Endothelial cell of hepatic sinusoid (primary cell): ENCODE data around the gene RPTN.

ENCODE experiments used
- in situ Hi-C: cut with HindIII; loops from 2 replicates; pipeline ENCODE4 v1.10.0; 2017; ENCODE audit warnings: low sequenced_read_pairs

The RPTN gene

DNA sequence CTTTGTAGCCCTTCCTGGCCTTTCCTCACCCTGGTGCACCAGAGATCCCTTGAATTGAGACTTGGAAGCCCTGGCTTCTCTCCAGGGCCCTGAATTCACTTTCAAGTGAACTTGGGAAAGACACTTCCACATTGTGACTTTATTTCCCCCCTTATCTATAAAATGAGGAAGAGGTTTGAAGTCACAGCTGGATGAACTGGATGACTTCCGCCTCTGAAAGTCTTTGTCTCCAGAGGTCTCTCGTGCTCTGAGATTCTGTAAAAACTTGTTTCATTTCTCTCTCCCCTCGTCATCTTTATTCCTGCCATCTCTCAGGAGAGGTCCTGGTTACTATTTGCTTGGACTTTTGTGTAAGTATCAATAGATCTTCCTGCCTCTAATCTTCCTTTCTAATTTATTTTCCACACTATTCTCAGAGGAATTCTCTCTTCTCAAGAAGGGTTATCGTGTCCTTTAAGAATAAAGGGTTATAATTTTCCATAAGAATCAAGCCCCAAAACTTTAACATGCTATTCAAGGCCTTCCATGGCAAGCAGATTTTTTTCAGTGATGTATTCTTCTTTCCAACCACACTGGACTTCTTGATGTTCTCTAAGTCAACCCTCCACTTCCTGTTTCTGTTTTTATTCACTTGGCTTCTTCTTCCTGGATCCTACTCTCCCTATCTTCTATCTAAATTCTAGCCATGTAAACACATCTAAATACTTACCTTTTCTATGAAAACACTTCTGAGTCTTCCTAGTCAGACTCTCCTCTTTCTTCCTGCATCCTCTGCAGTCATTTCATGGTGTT, 6.5 kb upstream of the RPTN start:
- in situ Hi-C loops: no loop called here

DNA sequence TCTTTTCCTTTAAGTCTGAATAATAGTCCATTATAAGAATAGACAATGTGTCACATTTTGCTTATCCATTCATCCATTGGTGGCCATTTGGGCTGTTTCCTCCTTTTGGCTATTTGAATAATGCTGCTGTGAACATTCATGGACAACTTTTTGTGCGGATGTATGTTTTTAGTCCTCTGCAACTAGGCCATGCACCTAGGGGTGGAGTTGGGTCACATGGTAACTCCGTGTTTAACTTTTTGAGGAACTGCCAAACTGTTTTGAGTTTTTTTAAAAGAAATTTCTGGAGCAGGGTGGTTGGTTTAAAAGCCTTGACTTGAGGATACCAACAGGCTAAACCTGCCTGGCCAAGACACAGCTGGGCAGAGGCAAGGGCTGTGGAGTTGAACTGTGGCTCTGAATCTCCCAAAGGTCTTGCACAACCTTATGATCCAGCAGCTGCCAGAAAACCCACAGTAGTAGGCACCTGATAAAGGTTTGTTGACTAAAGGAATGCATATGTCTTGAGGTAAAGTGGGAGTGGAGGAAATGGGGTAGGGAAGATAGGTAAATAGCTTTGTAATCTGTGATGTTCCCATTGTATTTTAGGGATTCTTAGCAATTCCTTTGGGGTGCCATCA, 5.6 kb upstream of the RPTN start:
- in situ Hi-C loops: no loop called here

DNA sequence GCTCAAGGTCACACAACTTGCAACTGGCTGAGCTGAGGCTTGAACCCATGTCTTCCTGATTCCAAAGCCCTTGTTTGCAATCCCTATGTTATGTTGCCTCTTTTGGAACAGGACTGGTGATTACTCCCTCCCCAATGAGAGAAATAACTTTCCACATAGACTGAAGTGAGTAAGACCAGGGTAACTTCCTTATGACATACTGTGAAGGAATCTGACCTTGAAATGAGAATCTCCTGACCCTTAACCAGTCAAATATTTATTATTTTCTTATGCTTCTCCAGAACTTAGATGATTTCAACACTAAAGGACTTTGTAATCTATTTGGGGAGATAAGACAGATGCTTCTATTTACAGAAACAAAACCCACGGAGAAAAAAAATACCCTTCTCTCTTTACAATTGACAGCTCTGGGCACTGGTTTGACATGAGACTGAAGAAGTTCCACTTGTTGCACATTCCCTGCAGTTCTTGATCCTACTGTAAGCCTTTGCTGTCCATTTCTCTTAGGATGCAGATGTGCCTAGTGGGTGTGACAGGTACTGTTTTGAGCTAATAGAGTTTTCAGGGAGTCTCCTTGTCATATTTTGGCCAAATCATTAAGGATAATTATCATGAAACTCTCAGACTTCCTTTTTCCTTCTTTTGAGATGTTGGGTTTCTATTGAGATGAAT, 3.9 kb upstream of the RPTN start:
- in situ Hi-C loops: no loop called here

DNA sequence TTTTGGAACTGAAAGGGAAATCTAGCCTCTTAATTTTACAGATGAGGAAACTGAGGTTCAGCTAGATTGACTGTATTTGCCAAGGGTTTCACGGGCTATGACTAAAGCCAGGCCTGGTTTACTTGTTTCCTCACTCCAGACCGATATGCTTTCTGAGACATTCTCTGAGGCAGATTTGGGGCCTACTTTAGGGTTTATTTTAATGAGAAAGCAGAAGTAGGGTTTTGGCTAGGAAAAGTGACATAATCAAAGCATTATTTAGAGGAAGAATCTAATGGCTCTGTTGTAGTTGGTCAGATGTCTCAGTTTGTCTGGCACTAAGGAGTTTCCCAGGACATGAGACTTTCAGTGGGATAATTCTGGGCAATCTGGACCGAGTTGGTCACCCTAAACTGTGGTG, 1.5 kb upstream of the RPTN start:
- in situ Hi-C loops: no loop called here

DNA sequence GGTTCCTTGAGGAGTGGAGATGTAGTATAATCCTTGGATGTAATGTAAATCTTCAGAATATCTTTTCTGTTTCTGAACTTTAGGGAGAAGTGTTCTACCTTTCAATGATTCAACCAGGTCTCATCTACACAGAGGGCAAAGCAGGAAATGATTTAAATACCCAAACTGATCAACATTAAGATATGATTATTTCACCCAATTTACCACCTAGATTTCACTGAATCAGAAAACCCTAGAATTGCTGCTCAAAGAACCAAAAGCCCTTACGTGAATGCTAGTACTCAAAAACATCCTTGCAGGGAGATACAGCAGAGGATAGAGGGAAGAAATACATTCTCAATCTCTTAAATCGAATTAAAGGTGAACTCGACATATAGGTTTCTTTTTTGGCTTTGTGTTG, 5.0 kb downstream of the RPTN start:
- in situ Hi-C loops: no loop called here

DNA sequence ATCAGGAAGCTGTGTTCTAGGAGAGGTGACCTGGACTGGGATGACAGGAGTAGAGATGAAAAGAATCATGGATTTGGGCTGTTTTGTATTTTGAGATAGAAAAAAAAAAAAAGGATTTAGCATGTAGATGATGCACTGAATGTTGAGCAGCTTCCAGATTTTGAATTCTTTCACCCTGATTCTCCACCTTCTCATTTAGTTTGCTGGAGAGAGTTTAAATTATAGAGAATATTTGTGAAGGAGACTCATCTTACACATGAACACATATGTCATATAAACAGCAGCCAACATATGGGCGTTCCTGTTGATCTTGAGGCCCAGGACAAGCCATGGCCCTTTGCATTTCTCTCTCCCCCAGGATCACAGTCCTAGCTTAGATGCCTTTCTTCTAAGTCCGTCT, 7.4 kb downstream of the RPTN start:
- in situ Hi-C loops: no loop called here

DNA sequence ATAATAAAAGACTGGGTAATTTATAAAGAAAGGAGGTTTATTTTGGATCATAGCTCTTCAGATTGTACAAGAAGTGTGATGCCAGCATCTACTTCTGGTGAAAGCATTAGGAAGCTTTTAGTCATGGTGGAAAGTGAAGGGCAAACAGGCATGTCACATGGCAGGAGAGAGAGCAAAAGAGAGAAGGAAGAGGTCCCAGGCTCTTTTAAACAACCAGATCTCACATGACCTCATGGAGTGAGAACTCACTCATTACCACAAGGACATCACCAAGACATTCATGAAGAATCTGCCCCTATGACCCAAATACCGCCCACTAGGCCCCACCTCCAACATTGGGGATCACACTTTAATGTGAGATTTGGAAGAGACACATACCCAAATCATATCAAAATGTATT, 10.0 kb downstream of the RPTN start:
- in situ Hi-C loops: loop anchor here (10.0 kb wide), 1 partner anchor 166 kb away; no protein-coding TSS in a partner anchor

DNA sequence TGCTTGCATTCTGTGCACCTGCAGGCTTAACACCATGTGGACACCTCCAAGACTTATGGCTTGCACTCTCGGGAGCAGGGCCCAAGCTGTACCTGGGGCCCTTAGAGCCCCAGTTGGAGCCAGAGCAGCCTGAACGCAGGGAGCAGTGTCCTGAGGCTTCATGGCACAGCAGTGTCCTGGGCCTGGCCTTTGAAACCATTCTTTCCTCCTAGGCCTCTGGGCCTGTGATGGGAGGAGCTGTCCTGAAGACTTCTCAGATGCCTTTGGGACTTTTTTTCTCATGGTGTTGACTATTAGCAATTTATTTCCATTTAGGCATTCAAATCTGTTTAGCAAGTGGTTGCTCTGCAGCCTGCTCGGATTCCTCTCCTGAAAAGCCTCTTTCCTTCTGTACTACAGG, 11.0 kb downstream of the RPTN start:
- in situ Hi-C loops: loop anchor here (10.0 kb wide), 1 partner anchor 167 kb away; no protein-coding TSS in a partner anchor

DNA sequence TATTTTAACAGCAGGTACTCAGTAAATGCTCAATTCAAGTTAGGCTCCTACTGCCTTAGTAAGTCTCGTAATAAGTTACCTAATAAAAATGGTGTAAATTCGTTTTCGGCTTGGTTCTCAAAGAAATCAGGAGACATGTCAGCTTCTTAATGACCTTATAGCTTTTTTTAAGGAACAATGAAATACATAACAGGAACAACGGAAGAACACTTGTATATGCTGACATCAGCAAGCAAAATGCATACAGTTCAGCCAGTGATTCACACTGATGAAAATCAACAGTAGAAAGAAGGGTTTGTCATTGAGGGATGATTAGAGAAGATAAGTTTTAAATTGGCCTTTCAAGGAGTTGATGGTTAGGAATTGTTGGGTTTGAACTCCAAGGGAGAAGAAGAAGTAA, 13.3 kb downstream of the RPTN start:
- in situ Hi-C loops: loop anchor here (10.0 kb wide), 1 partner anchor 169 kb away; no protein-coding TSS in a partner anchor

DNA sequence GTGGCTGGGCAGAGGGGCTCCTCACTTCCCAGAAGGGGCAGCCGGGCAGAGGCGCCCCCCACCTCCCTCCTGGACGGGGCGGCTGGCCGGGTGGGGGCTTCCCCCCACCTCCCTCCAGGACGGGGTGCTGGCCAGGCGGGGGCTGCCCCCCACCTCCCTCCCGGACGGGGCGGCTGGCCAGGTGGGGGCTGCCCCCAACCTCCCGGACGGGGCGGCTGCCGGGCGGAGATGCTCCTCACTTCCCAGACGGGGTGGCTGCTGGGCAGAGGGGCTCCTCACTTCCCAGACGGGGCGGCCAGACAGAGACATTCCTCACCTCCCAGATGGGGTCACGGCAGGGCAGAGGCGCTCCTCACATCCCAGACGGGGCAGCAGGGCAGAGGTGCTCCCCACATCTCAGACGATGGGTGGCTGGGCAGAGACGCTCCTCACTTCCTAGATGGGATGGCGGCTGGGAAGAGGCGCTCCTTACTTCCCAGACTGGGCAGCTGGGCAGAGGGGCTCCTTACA, 14.3 kb downstream of the RPTN start:
- in situ Hi-C loops: loop anchor here (10.0 kb wide), 1 partner anchor 170 kb away; no protein-coding TSS in a partner anchor

DNA sequence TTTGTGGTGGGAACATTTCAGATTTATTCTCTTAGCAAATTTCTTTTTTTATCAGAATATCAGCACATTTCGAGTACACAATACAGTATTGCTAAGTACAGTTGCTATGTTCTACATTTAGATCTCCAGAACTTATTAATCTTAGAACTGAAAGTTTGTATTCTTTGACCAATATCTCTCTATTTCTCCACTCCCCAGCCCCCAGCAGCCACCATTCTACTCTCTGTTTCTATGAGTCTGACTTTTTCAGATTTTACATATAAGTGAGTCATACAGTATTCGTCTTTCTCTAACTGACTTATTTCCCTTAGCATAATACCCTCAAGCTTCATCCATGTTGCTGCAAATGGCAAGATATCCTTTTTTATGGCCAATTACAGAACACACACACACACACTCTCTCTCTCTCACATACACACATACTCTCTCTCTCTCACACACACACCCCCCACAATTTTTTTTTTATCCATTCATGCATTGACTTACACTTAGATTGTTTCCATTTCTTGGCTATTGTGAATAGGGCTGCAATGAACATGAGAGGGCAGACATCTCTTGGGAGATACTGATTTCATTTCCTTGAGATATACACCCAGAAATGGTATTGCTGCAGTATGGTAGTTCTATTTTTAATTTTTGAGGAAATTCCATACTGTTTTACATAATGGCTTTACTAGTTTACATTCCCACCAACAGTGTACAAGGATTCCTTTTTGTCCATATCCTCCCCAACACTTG, 15.7 kb downstream of the RPTN start:
- in situ Hi-C loops: loop anchor here (10.0 kb wide), 1 partner anchor 171 kb away; no protein-coding TSS in a partner anchor

DNA sequence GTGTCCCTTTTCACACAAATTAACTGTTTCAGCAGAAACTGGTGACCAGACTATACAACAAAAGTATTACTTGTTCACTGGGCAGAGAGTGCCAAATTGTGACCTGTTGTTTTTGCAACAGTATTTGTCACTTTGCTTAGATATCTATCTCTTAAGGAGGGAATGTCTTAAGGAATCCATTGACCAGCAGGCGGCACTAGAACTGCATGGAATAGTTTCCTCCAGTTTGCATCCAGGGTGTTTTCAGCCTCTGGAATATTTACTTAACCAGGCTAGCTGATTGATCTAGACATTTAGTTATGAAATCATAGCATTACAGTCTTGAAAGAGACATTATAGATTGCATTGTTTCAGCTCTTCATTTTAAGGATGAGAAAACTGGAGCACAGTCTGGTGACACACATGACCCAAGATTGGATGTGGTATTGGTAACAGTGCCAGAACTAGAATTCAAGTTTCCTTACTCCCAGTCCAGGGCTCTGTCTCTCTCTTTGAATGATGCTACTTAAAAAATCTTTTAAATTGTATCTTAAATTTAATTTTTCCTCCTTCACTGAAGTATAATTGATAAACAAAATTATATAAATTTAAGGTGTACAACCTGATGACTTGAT, 16.9 kb downstream of the RPTN start:
- in situ Hi-C loops: loop anchor here (10.0 kb wide), 1 partner anchor 173 kb away; no protein-coding TSS in a partner anchor

DNA sequence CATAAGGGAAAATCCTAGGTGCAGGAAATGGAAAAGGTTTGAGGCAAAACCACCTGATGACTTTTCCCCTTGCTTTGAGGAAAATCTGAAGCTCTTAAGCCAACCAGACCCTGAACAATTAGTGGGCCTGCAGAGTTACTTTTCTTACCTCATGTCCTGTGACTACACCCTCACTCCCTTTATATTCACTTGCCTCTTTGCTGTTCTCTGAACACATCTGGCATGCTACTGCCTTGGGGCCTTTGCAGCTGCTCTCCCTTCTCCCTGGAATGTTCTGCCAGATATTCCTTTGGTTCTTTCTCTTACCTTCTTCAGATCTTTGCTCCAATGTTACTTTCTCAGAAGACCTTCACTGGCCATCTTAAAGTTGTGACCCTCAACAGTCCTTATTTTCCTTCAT, 21.8 kb downstream of the RPTN start:
- in situ Hi-C loops: no loop called here

DNA sequence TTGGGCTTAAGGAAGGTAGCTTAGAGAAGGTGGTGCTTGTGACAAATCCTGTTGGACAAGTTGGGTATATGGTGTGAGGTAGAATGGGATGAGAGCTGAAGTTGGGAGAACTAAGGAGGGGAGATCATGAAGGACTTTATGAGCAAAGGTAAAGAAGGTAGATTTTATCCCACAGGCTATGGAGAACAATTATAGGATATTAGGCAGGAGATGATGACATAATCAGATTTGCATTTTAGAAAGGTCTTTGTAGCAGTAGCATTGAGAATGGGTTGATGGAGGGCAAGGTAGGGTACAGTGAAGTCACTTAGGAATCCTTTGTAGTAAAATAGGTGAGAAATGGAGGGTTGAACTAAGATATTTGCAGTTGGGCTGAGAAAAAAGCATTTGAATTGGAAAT, 28.8 kb downstream of the RPTN start:
- in situ Hi-C loops: loop anchor here (5.0 kb wide), 1 partner anchor 58 kb away; no protein-coding TSS in a partner anchor

DNA sequence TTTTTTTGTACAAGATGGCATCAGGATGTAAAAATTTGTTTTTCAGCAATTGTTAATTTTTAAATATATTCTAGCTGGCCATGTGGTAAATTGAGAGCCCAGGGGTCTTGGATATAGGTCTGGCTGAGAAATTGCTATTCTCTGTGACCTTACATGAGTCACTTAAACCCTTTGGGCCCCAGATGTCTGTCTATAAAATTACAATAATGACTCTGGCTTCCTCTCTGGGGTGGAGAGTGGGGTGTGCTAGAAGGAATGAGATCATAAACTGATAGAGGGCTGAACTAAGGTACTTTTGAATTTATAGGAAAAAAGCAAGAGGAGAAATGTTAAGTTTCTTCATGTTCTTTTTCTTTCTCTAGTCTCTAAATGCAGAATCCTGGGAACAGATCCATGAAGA, 31.4 kb downstream of the RPTN start:
- in situ Hi-C loops: no loop called here

DNA sequence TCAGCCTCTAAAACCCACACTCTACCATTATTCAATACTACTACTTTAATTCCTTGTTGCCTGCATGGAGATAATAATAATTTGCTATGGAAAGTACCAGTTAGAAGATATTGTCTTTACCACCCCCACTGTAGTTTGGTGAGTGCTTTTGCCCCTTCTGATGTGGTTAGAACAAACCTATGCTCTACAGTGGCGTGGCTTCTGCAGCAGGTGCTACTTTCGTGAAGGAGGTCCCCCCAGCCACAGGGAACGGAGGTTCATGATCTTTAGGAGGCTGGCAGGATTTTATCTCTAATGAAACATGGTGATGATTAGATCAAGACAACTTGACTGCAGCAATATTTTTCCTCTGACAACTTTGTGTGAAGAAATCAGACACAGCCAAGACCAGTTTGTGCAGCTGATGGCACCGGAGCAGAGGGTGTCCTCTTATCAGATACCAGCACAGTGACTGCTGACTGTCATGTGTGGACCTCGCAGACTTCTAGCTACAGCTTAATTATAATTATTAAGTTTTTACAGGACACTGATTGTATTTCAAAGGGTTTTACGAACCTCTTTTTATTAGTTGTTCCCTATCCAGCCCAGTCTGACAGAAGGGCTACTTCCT, 33.1 kb downstream of the RPTN start:
- in situ Hi-C loops: no loop called here

DNA sequence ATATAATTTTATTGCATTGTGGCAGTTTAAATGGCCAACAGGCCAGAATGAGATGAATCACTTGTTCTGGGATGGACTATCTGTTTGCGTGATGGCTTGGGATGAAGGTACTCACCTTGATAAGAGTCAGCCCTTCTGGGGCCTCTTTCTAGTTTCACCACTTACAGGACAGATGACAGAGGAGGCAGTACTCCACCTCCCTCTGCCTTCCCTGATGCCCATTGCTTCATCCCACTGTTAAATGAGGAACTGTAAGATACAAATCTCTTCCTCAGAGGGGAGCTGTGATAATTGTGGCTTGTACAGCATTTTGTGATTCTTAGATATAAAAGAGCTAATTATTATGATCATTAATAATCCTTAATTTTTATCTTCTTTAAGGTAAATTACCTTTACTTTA, 40.1 kb downstream of the RPTN start:
- in situ Hi-C loops: no loop called here

DNA sequence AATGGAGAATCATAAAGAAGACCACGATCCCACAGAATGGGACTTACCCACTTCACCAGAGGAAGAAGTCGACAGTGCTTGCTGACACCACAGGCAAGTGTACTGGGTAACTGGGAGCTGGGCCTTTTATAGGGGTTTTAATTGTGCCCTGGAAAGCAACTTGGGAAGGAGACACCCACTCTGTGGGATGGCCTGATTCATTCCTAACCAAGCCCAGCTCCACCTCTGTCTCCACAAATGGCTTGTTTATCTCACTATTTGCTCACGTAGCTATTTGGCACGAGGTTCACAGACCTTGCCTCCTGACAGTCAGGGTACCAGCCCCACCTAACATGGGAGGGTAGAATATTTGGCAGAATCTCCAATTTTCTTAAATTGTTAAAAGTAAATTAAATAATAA, 43.7 kb downstream of the RPTN start, which contains the start of gene TCHH:
TSS of gene TCHH (minus strand) at position 101 of the 400 bp plus-strand sequence. CDS start 1,364 bp downstream, outside the sequence.
- in situ Hi-C loops: no loop called here

DNA sequence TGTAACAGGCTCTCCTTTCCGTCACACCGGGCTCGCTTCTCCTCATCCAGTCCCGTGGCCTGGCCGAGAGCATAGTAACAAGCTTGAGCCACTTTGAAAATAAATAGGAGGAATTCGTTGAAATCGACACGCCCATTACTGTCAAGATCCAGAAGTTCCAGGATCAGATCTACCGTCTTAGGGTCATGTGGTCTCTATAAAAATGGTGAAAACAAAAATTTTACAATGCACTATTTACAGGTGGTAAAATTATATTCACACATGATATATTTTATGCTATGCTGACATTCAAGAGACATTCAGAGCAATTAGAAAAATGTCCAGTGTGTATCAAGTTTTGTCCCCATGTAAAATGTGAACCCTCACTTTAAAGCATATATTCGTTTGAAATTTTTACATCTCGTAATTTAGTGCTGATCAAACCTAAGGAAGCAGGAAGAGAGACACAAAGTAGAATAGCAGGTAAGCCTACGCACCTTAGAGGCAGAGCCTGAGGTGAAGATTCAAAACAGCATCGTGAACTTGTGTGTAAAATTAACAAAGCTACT, 46.1 kb downstream of the RPTN start:
- in situ Hi-C loops: loop anchor here (5.0 kb wide), 1 partner anchor 59 kb away; no protein-coding TSS in a partner anchor
